B cell (primary cell): Measurements from ENCODE around the gene APBA3. TPM values are rescaled to one million over a fixed set of nuclear protein-coding genes. Genes with fewer than 3 reads are reported as not detected.

Source experiments
- ATAC-seq: fragments of 200-7000 bp; cut with Tn5 transposase; one replicate; pipeline ENCODE4 v1.10.0; 2021; ENCODE audit warnings: low read depth, mild to moderate bottlenecking, moderate number of reproducible peaks, moderate library complexity
- CTCF ChIA-PET: fragments of 350-600 bp; sonication (Branson Sonifier 250); formaldehyde crosslinking; loops from one replicate; lab custom pipeline; 2021; ENCODE audit warnings: antibody characterized with exemption, inconsistent platforms; lab: Charles Lee
- POLR2A ChIA-PET: fragments of 350-600 bp; sonication (Branson Sonifier 250); formaldehyde crosslinking; loops from one replicate; lab custom pipeline; 2021; ENCODE audit warnings: antibody characterized with exemption; lab: Charles Lee
- DNase-seq: peaks from one replicate; pipeline ENCODE4 v3.0.0; 2013
- H2AFZ ChIP-seq: 2 replicates; pipeline ENCODE4 v1.6.1; 2012; ENCODE audit warnings: mild to moderate bottlenecking, low read depth, low read length; ENCODE audit not compliant: insufficient read depth, poor library complexity, severe bottlenecking
- H3K27ac ChIP-seq, 2 donors: 1 replicate in 1 of 2; 2 replicates in 1 of 2; pipeline ENCODE4 v1.5.1; 2012 to 2013; ENCODE audit warnings: low read length in 2 of 2, mild to moderate bottlenecking in 2 of 2, moderate library complexity in 1 of 2
- H3K27me3 ChIP-seq, 4 experiments: fragments of 200-600 bp in 1 of 4; sonication (generic) in 1 of 4; replicated peaks in 1 of 4; 1 replicate in 2 of 4; 2 replicates in 2 of 4; pipeline versions ENCODE4 v1.6.1 to v1.7.0; 2013 to 2016; ENCODE audit warnings: low read length in 3 of 4, mild to moderate bottlenecking in 2 of 4, mixed read lengths in 1 of 4, moderate library complexity in 1 of 4; ENCODE audit not compliant: insufficient read depth in 4 of 4, control insufficient read depth in 3 of 4; ENCODE audit errors: control extremely low read depth in 1 of 4
- H3K36me3 ChIP-seq, 2 experiments: replicated peaks in 1 of 2; 1 replicate in 1 of 2; 2 replicates in 1 of 2; pipeline versions ENCODE4 v1.6.1 to v1.7.1; 2013; ENCODE audit warnings: low read length in 1 of 2; ENCODE audit not compliant: insufficient read depth in 2 of 2, control insufficient read depth in 1 of 2; ENCODE audit errors: control extremely low read depth in 1 of 2, extremely low read depth in 1 of 2
- H3K4me1 ChIP-seq, 2 donors: fragments of 200-600 bp in 1 of 2; sonication (generic) in 1 of 2; 1 replicate in 1 of 2; 2 replicates in 1 of 2; pipeline versions ENCODE4 v1.5.1 to v1.6.1; 2013 to 2017; ENCODE audit warnings: low read length in 2 of 2; ENCODE audit not compliant: control insufficient read depth in 2 of 2, insufficient read depth in 2 of 2
- H3K4me2 ChIP-seq: replicated peaks from 2 replicates; pipeline ENCODE3; 2012; ENCODE audit warnings: mild to moderate bottlenecking, low read depth, low read length; ENCODE audit not compliant: poor library complexity, severe bottlenecking
- H3K4me3 ChIP-seq, 5 experiments: fragments of 200-600 bp in 1 of 5; sonication (generic) in 1 of 5; 1 replicate in 3 of 5; 2 replicates in 2 of 5; pipeline versions ENCODE4 v1.5.1 to v1.7.0; 2011 to 2016; ENCODE audit warnings: low read length in 4 of 5, mild to moderate bottlenecking in 4 of 5, low read depth in 2 of 5, control low read depth in 1 of 5, moderate library complexity in 1 of 5; ENCODE audit not compliant: insufficient read depth in 1 of 5; ENCODE audit errors: control extremely low read depth in 1 of 5, extremely low read depth in 1 of 5
- H3K79me2 ChIP-seq: fragments of 200-600 bp; sonication (generic); one replicate; pipeline ENCODE4 v1.6.0; 2016; ENCODE audit warnings: low read length; ENCODE audit not compliant: control insufficient read depth, insufficient read depth
- H3K9ac ChIP-seq: fragments of 200-600 bp; sonication (generic); 2 replicates; pipeline ENCODE4 v1.6.1; 2017; ENCODE audit warnings: mild to moderate bottlenecking, low read length, moderate library complexity
- H3K9me3 ChIP-seq, 3 donors: one replicate each; pipeline versions ENCODE4 v1.6.1 to v1.7.1; 2013; ENCODE audit warnings: low read length in 2 of 3; ENCODE audit not compliant: control insufficient read depth in 2 of 3, insufficient read depth in 1 of 3; ENCODE audit errors: control extremely low read depth in 1 of 3
- H4K20me1 ChIP-seq: 2 replicates; pipeline ENCODE4 v1.6.0; 2012; ENCODE audit warnings: mild to moderate bottlenecking, low read length; ENCODE audit not compliant: insufficient read depth, control insufficient read depth, poor library complexity, severe bottlenecking
- H3K27ac Mint-ChIP-seq: one replicate; pipeline ENCODE4 v1.8.0; 2021; ENCODE audit warnings: mixed read lengths
- H3K27me3 Mint-ChIP-seq: one replicate; pipeline ENCODE4 v1.8.0; 2021; ENCODE audit warnings: mixed read lengths
- H3K4me1 Mint-ChIP-seq: one replicate; pipeline ENCODE4 v1.8.0; 2021; ENCODE audit warnings: mixed read lengths
- H3K4me3 Mint-ChIP-seq: one replicate; pipeline ENCODE4 v1.8.0; 2021; ENCODE audit warnings: mixed read lengths
- H3K9me3 Mint-ChIP-seq: one replicate; pipeline ENCODE4 v1.8.0; 2022; ENCODE audit warnings: mixed read lengths; ENCODE audit not compliant: insufficient read depth
- CTCF ChIP-seq: fragments of 200-600 bp; IDR thresholded peaks from one replicate; pipeline ENCODE4 v1.8.0; 2022; ENCODE audit warnings: antibody characterized with exemption, mild to moderate bottlenecking
- EZH2 ChIP-seq: IDR thresholded peaks from 2 replicates; pipeline ENCODE4 v1.6.1; 2012; ENCODE audit warnings: borderline replicate concordance, low read depth, mild to moderate bottlenecking, moderate library complexity, low read length; ENCODE audit not compliant: insufficient read depth, poor library complexity, severe bottlenecking
- WGBS: methylation state at CpG from one replicate; pipeline ENCODE4 v1.1.5; 2013; ENCODE audit warnings: missing lambda C conversion rate; ENCODE audit not compliant: insufficient coverage; 5-methylcytosine and 5-hydroxymethylcytosine counted together
- intact Hi-C: fragments of 100-400 bp; cut with micrococcal nuclease; formaldehyde crosslinking; loops from one replicate; pipeline ENCODE4 v1.10.0; 2022
- polyA plus RNA-seq: library from polyadenylated mRNA; depleted of rRNA; stranded (reverse); fragments of >200 nt; gene quantifications from 2 replicates; pipeline ENCODE4 v1.2.3, GENCODE V29; 2012
- total RNA-seq, 2 donors: library from RNA; stranded (reverse); fragments of 120-200 nt in 1 of 2; gene quantifications; 1 replicate in 1 of 2; 2 replicates in 1 of 2; pipeline versions ENCODE4 v1.2.3 to v1.2.4, GENCODE V29; 2013 to 2022

APBA3 gene
- total and polyA plus RNA-seq, 2 donors (not counting 1 experiment from before 2014, with no cell fraction given): 61.4 to 91.2 TPM

- Histone ChIP-seq H3K36me3 (no peaks in the 10 kb centered on the region), H3K4me1 (peaks cover 11 to 13% of the 10 kb centered on the region in 2 donors), H3K9ac (no peak overlapping the region), H3K27ac (no peak overlapping the region), H3K4me3 (no peak overlapping the region), H3K9me3 (peaks cover 0 to 31% (median 21%) of the 10 kb centered on the region in 3 donors), H3K79me2 (no peaks in the 10 kb centered on the region), H2AFZ (no peak overlapping the region), H3K27me3 (peaks cover 0 to 2% (median 0%) of the 10 kb centered on the region in 4 experiments), H3K4me2 (no peak overlapping the region), H4K20me1 (no peaks in the 10 kb centered on the region)
- no peak for TF ChIP-seq EZH2
- intact Hi-C loops: no loop called here
- ChIA-PET POLR2A (no interaction called here), CTCF (no interaction called here)
- Mint-ChIP-seq H3K27ac (no peak overlapping the region), H3K4me3 (no peak overlapping the region), H3K4me1 (peaks cover 15% of the 10 kb centered on the region), H3K27me3 (no peaks in the 10 kb centered on the region), H3K9me3 (peaks cover 12% of the 10 kb centered on the region)
- ATAC-seq: no peak
- no peak for DNase-seq
- WGBS: 99% methylated on average over 8 of the region's 9 CpGs
Observed at GRCh38 chr19:3780786-3781304, 19.4 kb upstream of the APBA3 start.

- Mint-ChIP-seq H3K27me3 (no peaks in the 10 kb centered on the region), H3K4me3 (no peak overlapping the region), H3K9me3 (peaks cover 12% of the 10 kb centered on the region), H3K27ac (no peak overlapping the region), H3K4me1 (peaks cover 5% of the 10 kb centered on the region)
- ChIA-PET CTCF (no interaction called here), POLR2A (no interaction called here)
- Histone ChIP-seq H3K4me2 (no peak overlapping the region), H3K9me3 (peaks cover 0 to 31% (median 21%) of the 10 kb centered on the region in 3 donors), H3K9ac (no peak overlapping the region), H3K4me1 (no peaks in the 10 kb centered on the region), H3K27ac (no peak overlapping the region), H3K4me3 (no peak overlapping the region), H3K27me3 (no peaks in the 10 kb centered on the region), H4K20me1 (no peaks in the 10 kb centered on the region), H3K36me3 (no peaks in the 10 kb centered on the region), H2AFZ (no peak overlapping the region), H3K79me2 (no peaks in the 10 kb centered on the region)
- WGBS: 88% methylated on average over 34 of the region's 44 CpGs
- ATAC-seq: no peak
- TF ChIP-seq CTCF (no peak), EZH2 (no peak)
- intact Hi-C loops: no loop called here
- DNase-seq: no peak
Observed at GRCh38 chr19:3778899-3779723, 17.6 kb upstream of the APBA3 start.
